Keratinocyte (primary cell): Measurements from ENCODE around the gene MYNN. TPM values are rescaled to one million over a fixed set of nuclear protein-coding genes. Genes with fewer than 3 reads are reported as not detected.
A peak's percentile ranks its signal among the peaks of the same experiment; 100 is the strongest.

Experiments used
- DNase-seq: peaks from one replicate; pipeline ENCODE4 v3.0.0-alpha.2; 2011; ENCODE audit warnings: low read depth, missing footprints, low spot score
- FAIRE-seq: peaks from 2 replicates; lab custom pipeline; 2011; peaks lifted over from hg19 to GRCh38; lab: Jason Lieb, UNC
- H2AFZ ChIP-seq: 2 replicates; pipeline ENCODE4 v1.6.0; 2012; ENCODE audit warnings: low read length, control low read depth, inconsistent platforms; ENCODE audit not compliant: control insufficient read depth
- H3K27ac ChIP-seq: 2 replicates; pipeline ENCODE4 v1.5.1; 2011; ENCODE audit warnings: low read length; ENCODE audit not compliant: control insufficient read depth, insufficient read depth
- H3K27me3 ChIP-seq: 3 replicates; pipeline ENCODE4 v1.6.0; 2011; ENCODE audit warnings: low read length; ENCODE audit not compliant: control insufficient read depth, insufficient read depth; ENCODE audit errors: extremely low read depth
- H3K36me3 ChIP-seq, 2 experiments: 2 replicates in 1 of 2; 3 replicates in 1 of 2; pipeline ENCODE4 v1.5.1; 2011; ENCODE audit warnings: low read length in 2 of 2, mild to moderate bottlenecking in 1 of 2; ENCODE audit not compliant: control insufficient read depth in 2 of 2, insufficient read depth in 2 of 2; ENCODE audit errors: extremely low read depth in 1 of 2
- H3K4me1 ChIP-seq: 3 replicates; pipeline ENCODE4 v1.5.1; 2011; ENCODE audit warnings: low read length; ENCODE audit not compliant: control insufficient read depth, insufficient read depth; ENCODE audit errors: extremely low read depth
- H3K4me2 ChIP-seq: 3 replicates; pipeline ENCODE4 v1.6.0; 2011; ENCODE audit warnings: low read depth, low read length; ENCODE audit not compliant: control insufficient read depth, insufficient read depth; ENCODE audit errors: extremely low read depth
- H3K4me3 ChIP-seq, 3 experiments: fragments of 200-600 bp in 1 of 3; sonication (generic) in 1 of 3; 2 replicates in 2 of 3; 3 replicates in 1 of 3; pipeline ENCODE4 v1.5.1; 2011 to 2016; ENCODE audit warnings: low read length in 3 of 3, mild to moderate bottlenecking in 3 of 3, control low read depth in 2 of 3, inconsistent platforms in 1 of 3, low read depth in 1 of 3, mixed read lengths in 1 of 3, mixed run types in 1 of 3, moderate library complexity in 1 of 3; ENCODE audit not compliant: control insufficient read depth in 2 of 3, insufficient read depth in 2 of 3; ENCODE audit errors: extremely low read depth in 1 of 3
- H3K79me2 ChIP-seq: 2 replicates; pipeline ENCODE4 v1.6.0; 2012; ENCODE audit warnings: low read length; ENCODE audit not compliant: control insufficient read depth, insufficient read depth
- H3K9ac ChIP-seq: 3 replicates; pipeline ENCODE4 v1.6.0; 2011; ENCODE audit warnings: low read length; ENCODE audit not compliant: control insufficient read depth, insufficient read depth; ENCODE audit errors: extremely low read depth
- H3K9me1 ChIP-seq: 3 replicates; pipeline ENCODE4 v1.6.0; 2011; ENCODE audit warnings: low read length; ENCODE audit not compliant: control insufficient read depth, insufficient read depth; ENCODE audit errors: extremely low read depth
- H3K9me3 ChIP-seq: 2 replicates; pipeline ENCODE4 v1.5.1; 2012; ENCODE audit warnings: low read depth, low read length; ENCODE audit not compliant: control insufficient read depth
- H4K20me1 ChIP-seq: 3 replicates; pipeline ENCODE4 v1.6.0; 2011; ENCODE audit warnings: low read length; ENCODE audit not compliant: control insufficient read depth, insufficient read depth; ENCODE audit errors: extremely low read depth
- EZH2 ChIP-seq: IDR thresholded peaks from one replicate; pipeline ENCODE4 v1.6.1; 2012; ENCODE audit warnings: inconsistent platforms, mild to moderate bottlenecking, low read length, moderate library complexity
- dilution Hi-C: fragments of 300-500 bp; cut with MboI; formaldehyde crosslinking; loops from one replicate; pipeline ENCODE4 v1.7.0; 2020; ENCODE audit warnings: low sequenced_read_pairs; ENCODE audit not compliant: extremely low pct_ligation_motif_present
- polyA plus RNA-seq, 5 experiments: library from polyadenylated mRNA; depleted of rRNA in 3 of 5; stranded (reverse) in 3 of 5; stranded (forward) in 1 of 5; unstranded in 1 of 5; fragments of >200 nt; gene quantifications; 1 replicate in 1 of 5; 2 replicates in 3 of 5; 3 replicates in 1 of 5; pipeline versions ENCODE4 v1.2.1 to v1.2.3, GENCODE V29; 2011 to 2012; ENCODE audit warnings: missing spikeins in 2 of 5, low read depth in 1 of 5, low replicate concordance in 1 of 5
- TF ChIP-seq, protein P1 (sequence below), 3 experiments: IDR thresholded peaks in 1 of 3; conservative IDR thresholded peaks in 1 of 3; optimal IDR thresholded peaks in 1 of 3; 2 replicates in 2 of 3; 3 replicates in 1 of 3; pipeline versions ENCODE3 to v1.5.1; 2011; ENCODE audit warnings: low read length in 3 of 3, mild to moderate bottlenecking in 3 of 3, moderate library complexity in 2 of 3, control low read depth in 1 of 3, inconsistent platforms in 1 of 3; ENCODE audit not compliant: insufficient read depth in 2 of 3; ENCODE audit errors: extremely low read depth in 1 of 3

The MYNN gene
- polyA plus RNA-seq, 1 donor (not counting 4 experiments of a cell fraction or from before 2014, with no cell fraction given), result 16.9 TPM

DNA sequence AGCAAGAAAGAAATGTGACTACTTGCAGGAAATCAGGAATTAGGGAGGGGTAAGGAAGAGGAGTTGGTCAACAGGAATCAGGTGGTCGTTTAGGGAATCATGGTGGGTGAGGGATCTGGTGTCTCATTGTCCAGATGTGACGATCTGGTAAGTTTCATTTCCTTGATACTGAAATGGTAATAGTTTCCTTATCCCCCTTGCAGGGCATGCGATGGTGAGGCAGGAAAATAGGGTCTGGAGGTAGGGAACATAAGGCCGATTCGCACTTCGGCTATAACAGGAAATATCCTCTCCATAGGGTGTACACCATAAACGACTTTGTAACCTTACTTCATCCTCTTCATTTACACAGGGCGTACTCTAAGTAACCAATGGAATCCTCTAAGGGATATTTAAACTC, 40.1 kb downstream of the MYNN start:
- peaks cover 7% of the 10 kb centered on the region for H3K4me1 ChIP-seq
- dilution Hi-C loops, result no loop called here
- no peak overlapping the region for H3K4me3 ChIP-seq
- peaks cover 5% of the 10 kb centered on the region for H3K27me3 ChIP-seq
- peak overlapping the region; percentile 29 for H2AFZ ChIP-seq
- DNase-seq (no peak), FAIRE-seq (peak; percentile 13)
- TF ChIP-seq, protein P1, sequence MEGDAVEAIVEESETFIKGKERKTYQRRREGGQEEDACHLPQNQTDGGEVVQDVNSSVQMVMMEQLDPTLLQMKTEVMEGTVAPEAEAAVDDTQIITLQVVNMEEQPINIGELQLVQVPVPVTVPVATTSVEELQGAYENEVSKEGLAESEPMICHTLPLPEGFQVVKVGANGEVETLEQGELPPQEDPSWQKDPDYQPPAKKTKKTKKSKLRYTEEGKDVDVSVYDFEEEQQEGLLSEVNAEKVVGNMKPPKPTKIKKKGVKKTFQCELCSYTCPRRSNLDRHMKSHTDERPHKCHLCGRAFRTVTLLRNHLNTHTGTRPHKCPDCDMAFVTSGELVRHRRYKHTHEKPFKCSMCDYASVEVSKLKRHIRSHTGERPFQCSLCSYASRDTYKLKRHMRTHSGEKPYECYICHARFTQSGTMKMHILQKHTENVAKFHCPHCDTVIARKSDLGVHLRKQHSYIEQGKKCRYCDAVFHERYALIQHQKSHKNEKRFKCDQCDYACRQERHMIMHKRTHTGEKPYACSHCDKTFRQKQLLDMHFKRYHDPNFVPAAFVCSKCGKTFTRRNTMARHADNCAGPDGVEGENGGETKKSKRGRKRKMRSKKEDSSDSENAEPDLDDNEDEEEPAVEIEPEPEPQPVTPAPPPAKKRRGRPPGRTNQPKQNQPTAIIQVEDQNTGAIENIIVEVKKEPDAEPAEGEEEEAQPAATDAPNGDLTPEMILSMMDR (optimal IDR thresholded peaks at IDR 0.05 in 1 of 3, IDR thresholded peaks at IDR 0.05 in 1 of 3, conservative IDR thresholded peaks at IDR 0.05 in 1 of 3; ENCODE audit: extremely low read depth in 1 of 3, insufficient read depth in 2 of 3, low read length in 3 of 3), result no peak
- no peak for TF ChIP-seq EZH2
- no peaks in the 10 kb centered on the region for H4K20me1 ChIP-seq
- peak overlapping the region; percentile 72 for H3K4me2 ChIP-seq
- peaks cover 3% of the 10 kb centered on the region for H3K9me3 ChIP-seq
- no peaks in the 10 kb centered on the region for H3K9me1 ChIP-seq
- no peaks in the 10 kb centered on the region for H3K36me3 ChIP-seq
- no peak overlapping the region for H3K27ac ChIP-seq
- H3K79me2 ChIP-seq, result no peaks in the 10 kb centered on the region
- no peak overlapping the region for H3K9ac ChIP-seq

DNA sequence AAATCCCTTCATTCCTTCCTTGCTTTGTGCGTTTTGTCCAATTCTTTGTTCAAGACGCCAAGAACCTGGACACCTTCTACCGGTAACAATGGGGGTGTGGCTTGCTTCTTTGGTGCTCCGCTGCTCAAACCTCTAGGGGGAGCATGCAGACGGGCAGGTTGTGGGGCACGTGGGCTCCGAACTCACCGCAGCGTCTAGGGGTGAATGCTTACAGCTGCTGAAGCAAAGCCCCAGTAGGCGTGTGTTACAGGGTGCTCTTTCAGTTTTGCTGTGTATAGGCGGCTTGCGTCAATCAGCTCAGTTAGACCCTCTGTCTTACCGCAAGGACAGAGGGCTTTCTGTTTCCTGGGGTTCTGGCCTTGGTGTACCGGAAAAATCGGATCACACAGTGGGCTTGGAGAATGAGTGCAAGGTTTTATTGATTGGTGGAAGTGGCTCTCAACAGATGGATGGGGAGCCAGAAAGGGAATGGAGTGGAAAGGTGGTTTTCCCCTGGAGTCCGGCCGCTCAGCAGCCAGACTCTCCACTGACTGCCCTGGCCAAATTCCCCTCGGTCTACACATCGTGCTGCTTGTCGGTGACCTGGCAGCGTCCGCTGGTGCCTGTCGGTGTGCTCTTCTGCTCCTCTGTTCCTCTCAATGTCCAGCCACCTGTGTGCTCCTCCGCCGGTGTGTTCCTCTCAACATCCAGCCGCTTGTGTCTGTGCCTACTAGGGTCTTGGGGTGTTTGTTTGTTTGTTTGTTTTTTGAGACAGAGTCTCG, 40.7 kb downstream of the MYNN start:
- no peak overlapping the region for H3K9ac ChIP-seq
- no peak for TF ChIP-seq EZH2
- TF ChIP-seq, protein P1 (optimal IDR thresholded peaks at IDR 0.05 in 1 of 3, IDR thresholded peaks at IDR 0.05 in 1 of 3, conservative IDR thresholded peaks at IDR 0.05 in 1 of 3; ENCODE audit: extremely low read depth in 1 of 3, insufficient read depth in 2 of 3, low read length in 3 of 3), result peak; percentile 35 to 44 (median 38)
- no peaks in the 10 kb centered on the region for H3K79me2 ChIP-seq
- peaks cover 3% of the 10 kb centered on the region for H3K9me3 ChIP-seq
- H3K36me3 ChIP-seq, result no peaks in the 10 kb centered on the region
- DNase-seq (no peak), FAIRE-seq (no peak)
- H3K4me1 ChIP-seq, result peaks cover 7% of the 10 kb centered on the region
- no peak overlapping the region for H3K27ac ChIP-seq
- H3K4me2 ChIP-seq, result peak overlapping the region; percentile 36
- H4K20me1 ChIP-seq, result no peaks in the 10 kb centered on the region
- H3K27me3 ChIP-seq, result peaks cover 5% of the 10 kb centered on the region
- dilution Hi-C loops, result no loop called here
- no peak overlapping the region for H2AFZ ChIP-seq
- no peak overlapping the region for H3K4me3 ChIP-seq
- no peaks in the 10 kb centered on the region for H3K9me1 ChIP-seq
